GM15510 (cell line): ENCODE measurements around the gene RPL19.

Source experiments
- POLR2A ChIP-seq: IDR thresholded peaks from 3 replicates; pipeline ENCODE4 v1.6.1; 2011; ENCODE audit warnings: borderline replicate concordance; ENCODE audit not compliant: insufficient read length; ENCODE audit errors: extremely low read depth

Gene RPL19

GRCh38 chr17:39167476-39167875, 32.6 kb upstream of the RPL19 start:
- TF ChIP-seq POLR2A, result no peak

- no peak for TF ChIP-seq POLR2A
Measured at GRCh38 chr17:39169101-39169500, 31.0 kb upstream of the RPL19 start.

- TF ChIP-seq POLR2A, result no peak
Measured at GRCh38 chr17:39169518-39169917, 30.6 kb upstream of the RPL19 start.

GRCh38 chr17:39170109-39170508, 30.0 kb upstream of the RPL19 start:
- no peak for TF ChIP-seq POLR2A

- no peak for TF ChIP-seq POLR2A
Measured at GRCh38 chr17:39170558-39170957, 29.5 kb upstream of the RPL19 start.

- TF ChIP-seq POLR2A, result no peak
Measured at GRCh38 chr17:39171933-39172332, 28.1 kb upstream of the RPL19 start.

GRCh38 chr17:39173080-39173479, 27.0 kb upstream of the RPL19 start:
- TF ChIP-seq POLR2A, result no peak

GRCh38 chr17:39173526-39174274, 26.4 kb upstream of the RPL19 start:
- no peak for TF ChIP-seq POLR2A

GRCh38 chr17:39174920-39175694, 25.0 kb upstream of the RPL19 start:
- no peak for TF ChIP-seq POLR2A

GRCh38 chr17:39175695-39176093, 24.4 kb upstream of the RPL19 start:
- no peak for TF ChIP-seq POLR2A

- TF ChIP-seq POLR2A, result no peak
Measured at GRCh38 chr17:39177256-39177655, 22.8 kb upstream of the RPL19 start.

GRCh38 chr17:39178536-39178935, 21.5 kb upstream of the RPL19 start:
- TF ChIP-seq POLR2A, result no peak

GRCh38 chr17:39181303-39181702, 18.8 kb upstream of the RPL19 start:
- TF ChIP-seq POLR2A, result no peak

- no peak for TF ChIP-seq POLR2A
Measured at GRCh38 chr17:39183045-39183444, 17.0 kb upstream of the RPL19 start.

- no peak for TF ChIP-seq POLR2A
Measured at GRCh38 chr17:39183720-39184119, 16.4 kb upstream of the RPL19 start.

GRCh38 chr17:39186481-39187002, 13.5 kb upstream of the RPL19 start:
- no peak for TF ChIP-seq POLR2A
